Measurements from ENCODE around the gene PTPN7. TPM values are rescaled to one million over a fixed set of nuclear protein-coding genes. Genes with fewer than 3 reads are reported as not detected.

Gene PTPN7
- total RNA-seq, 4 donors from 2014 or later: 0.42 to 2.7 (median 0.60) TPM; not detected in 1

GRCh38 chr1:202133989-202134388, 26.4 kb downstream of the PTPN7 start:
- Histone ChIP-seq H3K27me3 (no peaks in the 10 kb centered on the region), H3K4me3 (no peak overlapping the region), H3K9me3 (no peaks in the 10 kb centered on the region), H3K4me1 (peaks cover 62% of the 10 kb centered on the region), H3K36me3 (peaks cover 41% of the 10 kb centered on the region), H3K27ac (peak overlapping the region; percentile 93)
- TF ChIP-seq POLR2AphosphoS5 (IDR thresholded peaks at IDR 0.05): no peak
- TF ChIP-seq POLR2A (IDR thresholded peaks at IDR 0.05): no peak
- no peak for TF ChIP-seq EP300 (IDR thresholded peaks at IDR 0.05)
- TF ChIP-seq CTCF (IDR thresholded peaks at IDR 0.05): no peak
- 70% methylated on average over 5 of the region's 5 CpGs for WGBS
- DNase-seq (ENCODE audit: low spot score in 2 of 2): no peak

GRCh38 chr1:202133496-202133895, 26.9 kb downstream of the PTPN7 start:
- Histone ChIP-seq H3K4me3 (no peak overlapping the region), H3K4me1 (peaks cover 62% of the 10 kb centered on the region), H3K27me3 (no peaks in the 10 kb centered on the region), H3K9me3 (no peaks in the 10 kb centered on the region), H3K36me3 (peaks cover 41% of the 10 kb centered on the region), H3K27ac (peak overlapping the region; percentile 93)
- TF ChIP-seq POLR2AphosphoS5 (IDR thresholded peaks at IDR 0.05) (no peak), CTCF (IDR thresholded peaks at IDR 0.05) (no peak), POLR2A (IDR thresholded peaks at IDR 0.05) (no peak), EP300 (IDR thresholded peaks at IDR 0.05) (no peak)
- WGBS: 43% methylated on average over 8 of the region's 8 CpGs
- no peak for DNase-seq (ENCODE audit: low spot score in 2 of 2)

GRCh38 chr1:202133001-202133400, 27.4 kb downstream of the PTPN7 start:
- Histone ChIP-seq H3K4me1 (peaks cover 62% of the 10 kb centered on the region), H3K4me3 (peak overlapping the region; percentile 5), H3K36me3 (peaks cover 36% of the 10 kb centered on the region), H3K27ac (peak overlapping the region; percentile 93), H3K9me3 (no peaks in the 10 kb centered on the region), H3K27me3 (no peaks in the 10 kb centered on the region)
- TF ChIP-seq POLR2A (IDR thresholded peaks at IDR 0.05) (no peak), CTCF (IDR thresholded peaks at IDR 0.05) (no peak), EP300 (IDR thresholded peaks at IDR 0.05) (no peak), POLR2AphosphoS5 (IDR thresholded peaks at IDR 0.05) (peak in 1 of 3 donors; percentile 3)
- no peak for DNase-seq (ENCODE audit: low spot score in 2 of 2)
- WGBS: 35% methylated on average over 13 of the region's 14 CpGs

GRCh38 chr1:202131956-202132821, 28.2 kb downstream of the PTPN7 start:
- Histone ChIP-seq H3K4me3 (peak overlapping the region; percentile 5), H3K9me3 (no peaks in the 10 kb centered on the region), H3K27ac (peak overlapping the region; percentile 93), H3K36me3 (peaks cover 28% of the 10 kb centered on the region), H3K27me3 (no peaks in the 10 kb centered on the region), H3K4me1 (peaks cover 62% of the 10 kb centered on the region)
- peak in 1 of 2 donors; percentile 81 for DNase-seq (ENCODE audit: low spot score in 2 of 2)
- TF ChIP-seq CTCF (IDR thresholded peaks at IDR 0.05) (no peak), POLR2A (IDR thresholded peaks at IDR 0.05) (no peak), EP300 (IDR thresholded peaks at IDR 0.05) (no peak), POLR2AphosphoS5 (IDR thresholded peaks at IDR 0.05) (no peak)
- 35% methylated on average over 12 of the region's 12 CpGs for WGBS

GRCh38 chr1:202130816-202131522, 29.4 kb downstream of the PTPN7 start:
- no peak for DNase-seq (ENCODE audit: low spot score in 2 of 2)
- Histone ChIP-seq H3K36me3 (peaks cover 19% of the 10 kb centered on the region), H3K4me3 (no peak overlapping the region), H3K9me3 (no peaks in the 10 kb centered on the region), H3K27ac (peak overlapping the region; percentile 5), H3K27me3 (no peaks in the 10 kb centered on the region), H3K4me1 (peaks cover 62% of the 10 kb centered on the region)
- WGBS: 67% methylated on average over 3 of the region's 9 CpGs
- TF ChIP-seq CTCF (IDR thresholded peaks at IDR 0.05): no peak
- no peak for TF ChIP-seq EP300 (IDR thresholded peaks at IDR 0.05)
- TF ChIP-seq POLR2A (IDR thresholded peaks at IDR 0.05): no peak
- TF ChIP-seq POLR2AphosphoS5 (IDR thresholded peaks at IDR 0.05): no peak
